ENCODE data around the gene C1orf21.

Gene C1orf21

DNA sequence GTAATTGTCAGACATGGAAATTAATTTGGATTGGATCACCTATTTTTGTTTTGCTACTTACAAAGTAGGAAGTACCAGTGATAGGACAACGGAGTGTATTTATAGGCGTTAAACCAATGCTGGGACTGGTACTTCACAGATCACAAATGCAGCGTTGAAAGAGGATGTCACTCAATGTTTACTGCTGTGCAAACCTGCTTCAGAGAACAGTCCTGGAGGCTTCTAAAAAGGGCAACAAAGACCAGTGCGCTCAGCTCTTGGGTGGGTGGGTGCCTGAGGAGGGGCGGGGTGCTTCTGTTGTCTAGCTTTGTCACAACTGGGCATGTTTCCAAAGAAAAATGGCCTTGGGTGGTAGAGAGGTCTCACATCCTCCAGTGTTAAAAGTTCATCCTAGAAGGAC lies 2.1 kb downstream of the C1orf21 start:
- Histone ChIP-seq H3K9me2 (replicated peaks; ENCODE audit: low read depth, low read length) (no peaks in the 10 kb centered on the region), H3K9ac (ENCODE audit: low read depth, low read length, poor library complexity, severe bottlenecking) (peak overlapping the region; percentile 73), H3F3A (ENCODE audit: low read depth) (no peaks in the 10 kb centered on the region), H3K9me3 (ENCODE audit: insufficient read depth, low read depth, low read length) (no peaks in the 10 kb centered on the region), H3K36me3 (ENCODE audit: insufficient read depth, low read length) (no peaks in the 10 kb centered on the region), H3K27me3 (ENCODE audit: insufficient read depth, low read length, poor library complexity, severe bottlenecking) (peaks cover 17% of the 10 kb centered on the region), H3K4me1 (ENCODE audit: insufficient read depth, low read length, poor library complexity, severe bottlenecking) (peaks cover 28% of the 10 kb centered on the region), H3K4me3 (ENCODE audit: low read length, poor library complexity, severe bottlenecking) (peak overlapping the region; percentile 79), H2AFZ (ENCODE audit: low read length) (no peak overlapping the region), H3K79me2 (ENCODE audit: insufficient read depth, low read length) (peaks cover 29% of the 10 kb centered on the region), H3K4me2 (ENCODE audit: low read depth, low read length, poor library complexity, severe bottlenecking) (peak overlapping the region; percentile 88), H4K20me1 (ENCODE audit: insufficient read depth, low read length, poor library complexity, severe bottlenecking) (peaks cover 8% of the 10 kb centered on the region)
- TF ChIP-seq, protein P1, sequence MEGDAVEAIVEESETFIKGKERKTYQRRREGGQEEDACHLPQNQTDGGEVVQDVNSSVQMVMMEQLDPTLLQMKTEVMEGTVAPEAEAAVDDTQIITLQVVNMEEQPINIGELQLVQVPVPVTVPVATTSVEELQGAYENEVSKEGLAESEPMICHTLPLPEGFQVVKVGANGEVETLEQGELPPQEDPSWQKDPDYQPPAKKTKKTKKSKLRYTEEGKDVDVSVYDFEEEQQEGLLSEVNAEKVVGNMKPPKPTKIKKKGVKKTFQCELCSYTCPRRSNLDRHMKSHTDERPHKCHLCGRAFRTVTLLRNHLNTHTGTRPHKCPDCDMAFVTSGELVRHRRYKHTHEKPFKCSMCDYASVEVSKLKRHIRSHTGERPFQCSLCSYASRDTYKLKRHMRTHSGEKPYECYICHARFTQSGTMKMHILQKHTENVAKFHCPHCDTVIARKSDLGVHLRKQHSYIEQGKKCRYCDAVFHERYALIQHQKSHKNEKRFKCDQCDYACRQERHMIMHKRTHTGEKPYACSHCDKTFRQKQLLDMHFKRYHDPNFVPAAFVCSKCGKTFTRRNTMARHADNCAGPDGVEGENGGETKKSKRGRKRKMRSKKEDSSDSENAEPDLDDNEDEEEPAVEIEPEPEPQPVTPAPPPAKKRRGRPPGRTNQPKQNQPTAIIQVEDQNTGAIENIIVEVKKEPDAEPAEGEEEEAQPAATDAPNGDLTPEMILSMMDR (conservative IDR thresholded peaks at IDR 0.05; ENCODE audit: low read length) = no peak
- TF ChIP-seq EZH2phosphoT487 (IDR thresholded peaks at IDR 0.05; ENCODE audit: borderline replicate concordance) = no peak

DNA sequence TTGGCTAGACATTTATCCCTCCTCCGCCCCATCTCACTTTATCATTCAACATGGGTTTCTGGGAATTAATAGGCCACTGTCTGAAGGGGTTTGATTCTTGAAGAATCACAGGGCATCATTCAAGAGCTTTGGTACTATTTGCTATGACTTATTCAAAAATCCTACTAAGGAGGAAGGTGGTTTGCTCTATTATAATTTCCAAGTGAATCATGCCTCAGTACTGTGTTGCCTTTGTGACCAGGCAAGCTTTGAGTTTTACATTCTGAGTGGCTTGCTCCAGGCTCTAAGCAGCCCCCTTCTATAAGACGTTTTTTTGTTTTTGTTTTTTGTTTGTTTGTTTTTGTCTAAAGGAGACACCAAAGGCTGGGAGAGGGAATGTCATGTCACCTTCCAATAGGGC lies 2.6 kb downstream of the C1orf21 start:
- Histone ChIP-seq H3K36me3 (ENCODE audit: insufficient read depth, low read length) (no peaks in the 10 kb centered on the region), H3K4me2 (ENCODE audit: low read depth, low read length, poor library complexity, severe bottlenecking) (peak overlapping the region; percentile 88), H3K79me2 (ENCODE audit: insufficient read depth, low read length) (peaks cover 30% of the 10 kb centered on the region), H4K20me1 (ENCODE audit: insufficient read depth, low read length, poor library complexity, severe bottlenecking) (peaks cover 8% of the 10 kb centered on the region), H3K4me3 (ENCODE audit: low read length, poor library complexity, severe bottlenecking) (peak overlapping the region; percentile 79), H3K27me3 (ENCODE audit: insufficient read depth, low read length, poor library complexity, severe bottlenecking) (peaks cover 17% of the 10 kb centered on the region), H3K9me2 (replicated peaks; ENCODE audit: low read depth, low read length) (no peaks in the 10 kb centered on the region), H3K9me3 (ENCODE audit: insufficient read depth, low read depth, low read length) (no peaks in the 10 kb centered on the region), H3F3A (ENCODE audit: low read depth) (no peaks in the 10 kb centered on the region), H3K9ac (ENCODE audit: low read depth, low read length, poor library complexity, severe bottlenecking) (no peak overlapping the region), H2AFZ (ENCODE audit: low read length) (no peak overlapping the region), H3K4me1 (ENCODE audit: insufficient read depth, low read length, poor library complexity, severe bottlenecking) (peaks cover 28% of the 10 kb centered on the region)
- TF ChIP-seq, protein P1 (conservative IDR thresholded peaks at IDR 0.05; ENCODE audit: low read length) = no peak
- no peak for TF ChIP-seq EZH2phosphoT487 (IDR thresholded peaks at IDR 0.05; ENCODE audit: borderline replicate concordance)

DNA sequence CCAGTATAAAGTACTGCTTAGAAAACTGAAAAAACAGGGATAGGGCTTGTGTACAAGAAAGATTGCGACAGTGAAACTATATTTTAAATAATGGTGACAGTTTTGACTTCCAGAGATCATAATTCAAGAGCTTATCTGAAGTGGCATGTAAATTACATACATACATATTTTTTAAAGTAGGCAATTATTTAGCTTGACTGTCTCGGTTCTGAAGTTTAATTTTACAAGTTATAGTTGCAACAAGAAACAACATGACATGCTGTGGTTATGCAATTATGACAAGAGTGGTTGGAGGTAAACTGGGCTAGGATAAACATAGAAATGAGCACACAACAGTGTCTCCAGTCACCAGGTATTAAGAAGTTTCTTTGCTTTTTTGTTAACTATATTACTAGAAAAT lies 4.1 kb downstream of the C1orf21 start:
- Histone ChIP-seq H3K36me3 (ENCODE audit: insufficient read depth, low read length) (no peaks in the 10 kb centered on the region), H3K9me2 (replicated peaks; ENCODE audit: low read depth, low read length) (no peaks in the 10 kb centered on the region), H3K9me3 (ENCODE audit: insufficient read depth, low read depth, low read length) (no peaks in the 10 kb centered on the region), H3K27me3 (ENCODE audit: insufficient read depth, low read length, poor library complexity, severe bottlenecking) (peaks cover 17% of the 10 kb centered on the region), H4K20me1 (ENCODE audit: insufficient read depth, low read length, poor library complexity, severe bottlenecking) (peaks cover 8% of the 10 kb centered on the region), H3F3A (ENCODE audit: low read depth) (no peaks in the 10 kb centered on the region), H3K4me2 (ENCODE audit: low read depth, low read length, poor library complexity, severe bottlenecking) (peak overlapping the region; percentile 1), H3K79me2 (ENCODE audit: insufficient read depth, low read length) (peaks cover 33% of the 10 kb centered on the region), H3K4me1 (ENCODE audit: insufficient read depth, low read length, poor library complexity, severe bottlenecking) (peaks cover 28% of the 10 kb centered on the region), H2AFZ (ENCODE audit: low read length) (no peak overlapping the region), H3K4me3 (ENCODE audit: low read length, poor library complexity, severe bottlenecking) (no peak overlapping the region), H3K9ac (ENCODE audit: low read depth, low read length, poor library complexity, severe bottlenecking) (no peak overlapping the region)
- no peak for TF ChIP-seq EZH2phosphoT487 (IDR thresholded peaks at IDR 0.05; ENCODE audit: borderline replicate concordance)
- TF ChIP-seq, protein P1 (conservative IDR thresholded peaks at IDR 0.05; ENCODE audit: low read length) = no peak
